Activated CD4-positive, alpha-beta T cell treated with anti-CD3 and anti-CD28 coated beads, Interleukin-2, amount 50 U/mL, for 24 hours (primary cell): Measurements from ENCODE around the gene SIRT6.
A peak's percentile ranks its signal among the peaks of the same experiment; 100 is the strongest.
"Not testable (repeated sequence)": the region's sequence is repeated elsewhere in the genome, so short reads cannot be mapped to it uniquely, and the experiment has no call there.

Experiments used
- DNase-seq, 2 donors: peaks; one replicate each; pipeline ENCODE4 v3.0.0-alpha.2; 2020; ENCODE audit warnings: low read depth in 1 of 2, low spot score in 1 of 2

Gene SIRT6

DNA sequence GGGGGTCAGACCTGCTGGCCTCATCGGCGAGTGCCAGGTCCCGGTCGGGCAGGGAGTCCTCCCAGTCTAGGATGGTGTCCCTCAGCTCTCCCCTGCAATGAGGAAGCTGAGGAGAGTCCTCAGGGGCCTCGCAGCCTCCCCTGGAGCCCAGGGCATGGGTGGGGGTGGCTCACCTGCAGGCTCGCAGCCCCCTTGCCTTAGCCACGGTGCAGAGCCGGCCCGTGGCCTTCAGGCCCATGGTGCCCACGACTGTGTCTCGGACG, 6.8 kb downstream of the SIRT6 start:
- no peak for DNase-seq

- no peak for DNase-seq
Measured at GRCh38 chr19:4174895-4175668, 7.3 kb downstream of the SIRT6 start.

DNA sequence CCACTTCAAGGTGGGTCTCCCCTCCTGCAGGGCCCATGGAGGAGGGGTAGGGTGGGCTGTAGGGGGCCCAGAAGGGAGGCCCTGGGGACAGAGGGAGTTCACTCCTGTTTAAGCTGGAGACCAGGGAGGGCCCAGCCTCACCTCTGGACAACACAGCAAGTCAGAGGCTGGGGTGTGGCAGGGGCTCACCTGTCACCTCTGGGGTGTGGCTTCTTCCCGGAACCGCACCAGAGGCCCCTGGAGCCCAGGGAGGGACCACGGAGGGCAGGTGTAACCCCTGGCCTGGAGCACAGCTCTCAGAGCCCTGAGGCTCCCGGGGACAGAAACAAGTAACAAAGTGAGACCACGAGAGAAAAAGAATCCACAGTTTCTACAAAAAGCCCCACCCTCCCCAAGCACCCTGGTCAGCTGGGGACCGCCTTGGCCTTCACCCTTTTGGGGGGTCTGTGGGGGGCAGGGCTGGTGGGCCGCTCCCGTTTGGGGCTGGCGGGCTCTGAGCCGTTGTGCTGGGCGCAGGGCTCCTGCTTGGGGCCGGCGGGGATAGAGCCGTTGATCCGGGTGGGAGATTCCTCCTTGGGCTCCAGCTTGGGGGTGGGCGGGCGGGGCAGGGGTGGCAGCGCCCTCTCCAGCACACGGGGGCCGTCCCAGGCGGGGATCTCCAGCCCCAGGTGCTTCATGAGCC, 8.0 kb downstream of the SIRT6 start:
- DNase-seq: no peak

DNA sequence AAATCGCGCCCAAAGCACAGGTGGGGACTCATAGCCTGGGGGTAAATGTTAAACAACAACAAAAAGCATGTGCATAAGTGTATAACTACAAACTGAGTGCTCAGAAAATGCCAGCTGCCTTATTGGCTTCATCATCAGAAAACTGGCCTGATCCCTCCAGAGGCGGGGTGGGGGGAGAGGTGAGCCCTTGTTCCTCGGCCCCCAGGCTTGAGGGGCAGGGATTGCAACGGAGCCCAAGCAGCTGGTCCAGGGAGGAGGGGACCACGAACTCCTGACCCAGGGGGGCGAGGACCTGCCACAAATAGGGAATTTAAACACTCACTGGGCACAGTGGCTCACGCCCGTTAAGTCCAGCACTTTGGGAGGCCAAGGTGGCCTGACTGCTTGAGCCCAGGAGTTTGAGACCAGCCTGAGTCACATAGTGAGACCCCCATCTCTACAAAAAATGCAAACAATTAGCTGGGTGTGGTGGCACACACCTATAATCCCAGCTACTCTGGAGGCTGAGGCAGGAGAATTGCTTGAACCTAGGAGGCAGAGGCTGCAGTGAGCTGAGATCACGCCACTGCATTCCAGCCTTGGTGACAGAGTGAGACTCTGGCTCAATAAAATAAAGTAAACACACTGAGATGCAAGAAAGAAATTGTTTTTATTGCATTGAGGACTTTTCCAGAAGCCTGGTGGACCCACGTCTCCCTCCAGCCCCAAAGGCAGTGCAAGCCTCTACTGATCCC, 8.7 kb downstream of the SIRT6 start:
- no peak for DNase-seq

DNA sequence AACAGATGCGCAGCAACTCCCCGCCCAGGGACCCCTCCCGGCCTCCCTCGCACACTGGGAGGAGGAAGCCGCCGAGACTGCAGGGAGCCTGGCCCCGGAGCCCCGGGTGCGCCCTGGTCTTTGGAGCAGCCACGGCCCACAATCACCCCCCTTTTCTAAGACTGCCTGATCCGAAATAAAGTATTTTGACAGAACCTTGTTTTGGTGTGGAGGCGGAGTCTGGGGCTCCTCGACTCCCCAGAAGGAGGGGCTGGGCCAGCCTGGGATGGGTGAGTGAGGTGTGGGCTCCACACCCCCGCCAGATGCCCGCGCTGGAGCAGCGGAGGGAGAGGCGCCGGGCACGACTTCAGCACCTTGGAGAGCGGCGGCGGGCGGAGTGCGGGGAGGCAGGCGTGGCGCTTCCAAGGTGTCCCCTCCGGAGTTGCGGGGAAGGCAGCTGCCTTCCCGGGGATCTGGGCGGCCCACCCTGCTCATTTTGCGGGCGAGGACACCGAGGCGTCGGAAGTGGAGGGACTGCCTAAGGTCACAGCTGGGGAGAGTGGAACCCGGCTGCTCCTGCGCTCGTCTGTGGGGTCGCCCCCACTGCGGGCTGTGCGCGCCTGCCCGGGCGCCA, 9.4 kb downstream of the SIRT6 start:
- peak; percentile 34 to 43 for DNase-seq

DNA sequence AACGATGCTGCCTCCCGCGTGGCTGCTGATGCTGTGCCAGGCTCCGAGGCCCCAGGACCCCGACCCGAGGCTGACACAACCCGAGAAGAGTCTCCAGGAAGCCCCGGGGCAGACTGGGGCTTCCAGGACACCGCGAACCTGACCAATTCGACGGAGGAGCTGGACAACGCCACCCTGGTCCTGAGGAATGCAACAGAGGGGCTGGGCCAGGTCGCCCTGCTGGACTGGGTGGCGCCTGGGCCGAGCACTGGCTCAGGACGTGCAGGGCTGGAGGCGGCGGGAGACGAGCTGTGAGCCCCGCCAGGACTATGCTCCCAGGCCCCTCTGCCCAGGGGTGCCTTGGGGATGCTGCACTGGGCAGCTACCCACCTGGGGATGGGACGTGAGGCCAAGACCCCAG, 10.7 kb downstream of the SIRT6 start:
- DNase-seq: no peak

DNA sequence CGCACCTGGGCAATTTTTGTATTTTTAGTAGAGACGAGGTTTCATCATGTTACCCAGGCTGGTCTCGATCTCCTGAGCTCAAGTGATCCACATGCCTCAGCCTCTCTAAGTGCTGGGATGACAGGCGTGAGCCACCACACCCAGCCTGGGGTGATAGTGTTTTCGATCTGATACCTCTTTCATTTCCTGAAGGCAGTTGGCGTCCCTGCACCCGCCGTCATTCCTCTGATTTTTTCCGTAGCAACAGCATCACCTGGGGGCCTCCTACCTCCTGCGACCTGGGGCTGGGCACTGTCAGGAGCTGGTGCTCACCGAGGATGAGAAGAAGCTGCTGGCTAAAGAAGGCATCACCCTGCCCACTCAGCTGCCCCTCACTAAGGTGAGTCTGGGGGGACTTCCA, 18.1 kb downstream of the SIRT6 start:
- no peak for DNase-seq

DNA sequence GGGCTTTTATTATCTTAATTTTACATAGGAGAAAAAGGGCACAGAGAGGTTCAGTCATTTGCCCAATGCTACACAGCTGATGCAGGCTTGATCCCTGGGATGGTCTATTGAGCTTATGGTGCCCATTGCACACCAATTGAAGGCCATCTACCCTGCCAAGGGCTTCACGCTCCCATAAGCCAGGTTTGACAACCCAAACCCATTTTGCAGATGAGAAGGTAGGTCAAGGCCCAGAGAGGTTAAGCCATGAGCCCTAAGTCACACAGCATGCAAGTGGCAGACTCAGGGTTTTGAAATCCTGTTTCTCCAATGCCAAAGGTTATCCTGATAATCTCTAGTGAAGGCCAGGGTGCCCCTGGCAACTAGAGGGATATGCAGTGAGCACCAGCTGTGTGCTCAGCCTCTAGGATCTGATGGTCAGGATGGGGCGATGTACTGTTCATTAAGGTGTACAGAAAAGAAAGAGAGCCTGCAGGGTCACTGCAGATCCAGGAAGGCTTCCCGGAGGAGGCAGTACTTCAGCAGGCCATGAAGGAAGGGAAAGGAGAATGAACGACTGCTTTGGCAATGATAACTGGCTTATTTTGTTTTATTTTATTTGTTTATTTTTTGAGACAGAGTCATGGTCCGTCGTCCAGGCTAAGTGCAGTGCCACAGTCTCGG, 20.8 kb downstream of the SIRT6 start:
- DNase-seq: no peak

- not testable (repeated sequence) for DNase-seq
Measured at GRCh38 chr19:4157971-4158370, 24.4 kb downstream of the SIRT6 start.

DNA sequence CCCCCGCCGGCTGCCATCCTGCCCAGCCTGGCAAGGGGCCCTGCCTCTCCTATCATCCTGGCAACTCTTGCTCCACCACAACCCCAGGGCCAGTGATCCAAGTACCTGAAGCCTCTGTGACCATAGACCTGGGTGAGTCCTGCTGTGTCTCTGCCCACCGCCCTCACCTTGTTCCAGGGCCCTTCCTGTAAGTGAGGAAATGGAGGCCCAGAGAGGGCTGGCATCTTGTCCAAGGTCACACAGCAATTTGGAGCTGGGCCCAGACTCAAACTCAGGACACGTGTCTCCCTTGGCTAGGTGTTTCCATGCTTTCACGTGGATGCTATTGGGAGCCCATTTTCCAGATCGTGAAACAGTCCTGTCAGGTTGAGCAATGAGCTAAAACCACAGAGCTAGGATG, 25.2 kb downstream of the SIRT6 start:
- DNase-seq: no peak

DNA sequence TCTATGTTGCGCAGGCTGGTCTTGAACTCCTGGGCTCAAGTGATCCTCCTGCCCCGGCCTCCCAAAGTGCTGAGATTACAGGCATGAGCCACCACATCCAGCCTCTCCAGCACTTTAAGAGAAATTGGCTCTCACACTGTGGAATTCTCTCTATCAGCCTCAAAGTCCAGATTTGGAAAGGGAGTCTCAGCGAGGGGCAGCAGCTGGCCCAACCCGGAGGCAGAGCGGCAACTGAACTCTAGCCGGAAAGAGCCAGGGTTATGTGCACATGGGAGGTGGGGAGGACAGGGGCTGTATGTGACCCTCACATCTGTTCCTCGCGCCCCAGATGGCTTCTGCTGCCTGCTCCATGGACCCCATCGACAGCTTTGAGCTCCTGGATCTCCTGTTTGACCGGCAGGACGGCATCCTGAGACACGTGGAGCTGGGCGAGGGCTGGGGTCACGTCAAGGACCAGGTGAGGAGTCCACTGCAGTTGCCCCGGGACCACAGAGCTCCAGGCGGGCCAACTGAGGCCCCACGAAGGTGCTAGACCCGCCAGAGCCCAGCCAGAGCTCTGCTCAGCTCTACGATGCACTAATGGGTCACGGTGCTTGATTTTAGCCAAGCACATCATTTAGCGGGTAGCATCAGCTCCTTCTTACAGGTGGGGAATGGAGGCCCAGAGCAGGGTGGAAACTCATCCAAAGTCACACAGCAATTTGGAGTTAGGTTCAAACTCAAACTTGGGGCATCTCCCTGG, 27.6 kb downstream of the SIRT6 start:
- no peak for DNase-seq

GRCh38 chr19:4152241-4152998, 29.9 kb downstream of the SIRT6 start:
- DNase-seq: no peak

- DNase-seq: no peak
Measured at GRCh38 chr19:4151623-4152022, 30.7 kb downstream of the SIRT6 start.

DNA sequence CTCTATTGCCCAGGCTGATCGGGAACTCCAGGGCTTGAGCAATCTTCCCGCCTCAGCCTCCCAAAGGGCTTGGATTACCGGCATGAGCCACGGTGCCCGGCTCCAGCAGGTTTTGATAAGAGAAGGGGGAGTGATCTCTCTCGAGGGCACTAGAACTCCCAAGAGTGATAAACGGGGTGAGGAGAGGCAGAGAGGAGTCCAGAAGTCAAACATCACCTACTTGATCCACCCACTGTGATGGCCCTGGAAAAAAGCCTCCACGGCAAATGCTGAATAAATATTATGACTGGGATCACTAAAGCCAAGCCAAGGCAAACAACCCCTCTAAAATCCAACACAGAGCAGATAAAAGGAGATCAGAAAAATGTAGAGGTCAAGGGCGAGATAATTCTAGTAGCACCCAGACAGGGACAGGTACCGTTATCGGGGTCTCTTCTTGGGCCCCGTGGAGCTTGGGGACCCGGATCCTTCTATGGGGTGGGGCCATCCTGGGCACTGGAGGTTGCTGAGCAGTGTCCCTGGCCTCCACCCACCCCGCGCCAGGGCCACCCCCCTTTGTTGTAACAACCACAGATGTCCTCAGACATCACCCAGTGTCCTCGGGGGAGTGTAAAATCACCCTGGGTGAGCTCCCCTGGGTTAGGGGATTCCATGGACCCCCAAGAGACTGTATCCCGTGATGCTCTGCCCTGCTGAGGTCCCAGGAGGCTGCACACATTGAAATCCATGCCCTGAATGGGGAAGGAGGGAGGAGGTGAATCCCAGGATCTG, 32.7 kb downstream of the SIRT6 start:
- DNase-seq: no peak

- no peak for DNase-seq
Measured at GRCh38 chr19:4144666-4145249, 37.6 kb downstream of the SIRT6 start.

- DNase-seq: not testable (repeated sequence)
Measured at GRCh38 chr19:4142916-4143315, 39.4 kb downstream of the SIRT6 start.

- DNase-seq: peak in 1 of 2 donors; percentile 20
Measured at GRCh38 chr19:4140237-4140711, 42.1 kb downstream of the SIRT6 start.

GRCh38 chr19:4139614-4140236, 42.6 kb downstream of the SIRT6 start:
- peak; percentile 82 to 84 for DNase-seq
